KOPT-K1 (cell line): ENCODE results near the gene ABR.

Experiments
- H3K27ac ChIP-seq: fragments of 200-600 bp; sonication (generic); 2 replicates; pipeline ENCODE4 v1.5.1; 2016; ENCODE audit warnings: antibody characterized with exemption, mild to moderate bottlenecking, low read depth, low read length; ENCODE audit not compliant: poor library complexity, severe bottlenecking
- H3K36me3 ChIP-seq: fragments of 200-600 bp; sonication (generic); 2 replicates; pipeline ENCODE4 v1.5.1; 2017; ENCODE audit warnings: antibody characterized with exemption, mild to moderate bottlenecking, low read length, moderate library complexity; ENCODE audit not compliant: insufficient read depth
- H3K9me3 ChIP-seq: fragments of 200-600 bp; sonication (generic); 2 replicates; pipeline ENCODE4 v1.5.1; 2017; ENCODE audit warnings: antibody characterized with exemption, low read length, mild to moderate bottlenecking; ENCODE audit not compliant: insufficient read depth, poor library complexity, severe bottlenecking

ABR gene

GRCh38 chr17:1094591-1094990 is 85.2 kb downstream of the ABR start:
- no peak overlapping the region for H3K27ac ChIP-seq
- H3K36me3 ChIP-seq, result peaks cover 49% of the 10 kb centered on the region

GRCh38 chr17:1091900-1092299 is 87.9 kb downstream of the ABR start:
- peaks cover 39% of the 10 kb centered on the region for H3K36me3 ChIP-seq
- H3K27ac ChIP-seq, result no peak overlapping the region
- no peaks in the 10 kb centered on the region for H3K9me3 ChIP-seq

More at GRCh38 chr17:1094591-1094990, 85.2 kb downstream of the ABR start:
- no peaks in the 10 kb centered on the region for H3K9me3 ChIP-seq

- Histone ChIP-seq H3K27ac (no peak overlapping the region), H3K9me3 (no peaks in the 10 kb centered on the region), H3K36me3 (peaks cover 39% of the 10 kb centered on the region)
Observed at GRCh38 chr17:1091190-1091534, 88.6 kb downstream of the ABR start.

- Histone ChIP-seq H3K27ac (no peak overlapping the region), H3K9me3 (no peaks in the 10 kb centered on the region), H3K36me3 (peaks cover 37% of the 10 kb centered on the region)
Observed at GRCh38 chr17:1090465-1091189, 89.2 kb downstream of the ABR start.

- no peaks in the 10 kb centered on the region for H3K9me3 ChIP-seq
- H3K36me3 ChIP-seq, result peaks cover 30% of the 10 kb centered on the region
- no peak overlapping the region for H3K27ac ChIP-seq
Observed at GRCh38 chr17:1089915-1090314, 89.9 kb downstream of the ABR start.

- Histone ChIP-seq H3K9me3 (no peaks in the 10 kb centered on the region), H3K27ac (no peak overlapping the region), H3K36me3 (peaks cover 35% of the 10 kb centered on the region)
Observed at GRCh38 chr17:1087381-1088241, 92.2 kb downstream of the ABR start.

- Histone ChIP-seq H3K36me3 (peaks cover 21% of the 10 kb centered on the region), H3K27ac (no peak overlapping the region), H3K9me3 (no peaks in the 10 kb centered on the region)
Observed at GRCh38 chr17:1083451-1084187, 96.2 kb downstream of the ABR start.

- Histone ChIP-seq H3K9me3 (no peaks in the 10 kb centered on the region), H3K36me3 (peaks cover 25% of the 10 kb centered on the region), H3K27ac (no peak overlapping the region)
Observed at GRCh38 chr17:1082579-1082978, 97.2 kb downstream of the ABR start.

GRCh38 chr17:1078831-1079561 is 100.8 kb downstream of the ABR start:
- no peak overlapping the region for H3K27ac ChIP-seq
- H3K9me3 ChIP-seq, result no peaks in the 10 kb centered on the region
- H3K36me3 ChIP-seq, result peaks cover 28% of the 10 kb centered on the region

GRCh38 chr17:1077986-1078711 is 101.6 kb downstream of the ABR start:
- H3K36me3 ChIP-seq, result peaks cover 22% of the 10 kb centered on the region
- no peaks in the 10 kb centered on the region for H3K9me3 ChIP-seq
- H3K27ac ChIP-seq, result no peak overlapping the region

GRCh38 chr17:1077581-1077985 is 102.2 kb downstream of the ABR start:
- Histone ChIP-seq H3K36me3 (peaks cover 20% of the 10 kb centered on the region), H3K9me3 (no peaks in the 10 kb centered on the region), H3K27ac (no peak overlapping the region)

GRCh38 chr17:1076982-1077302 is 102.8 kb downstream of the ABR start:
- Histone ChIP-seq H3K9me3 (no peaks in the 10 kb centered on the region), H3K36me3 (peaks cover 21% of the 10 kb centered on the region), H3K27ac (no peak overlapping the region)

- H3K9me3 ChIP-seq, result no peaks in the 10 kb centered on the region
- H3K36me3 ChIP-seq, result peaks cover 24% of the 10 kb centered on the region
- H3K27ac ChIP-seq, result no peak overlapping the region
Observed at GRCh38 chr17:1076299-1076981, 103.3 kb downstream of the ABR start.
